Nucleus accumbens (tissue), 56 donors: ENCODE data around the gene BTBD19.
A peak's percentile ranks its signal among the peaks of the same experiment; 100 is the strongest.

ENCODE experiments used
- DNase-seq, 56 donors: peaks; one replicate each; lab custom pipeline; 2025; lab: John Stamatoyannopoulos, UW

The BTBD19 gene

DNA sequence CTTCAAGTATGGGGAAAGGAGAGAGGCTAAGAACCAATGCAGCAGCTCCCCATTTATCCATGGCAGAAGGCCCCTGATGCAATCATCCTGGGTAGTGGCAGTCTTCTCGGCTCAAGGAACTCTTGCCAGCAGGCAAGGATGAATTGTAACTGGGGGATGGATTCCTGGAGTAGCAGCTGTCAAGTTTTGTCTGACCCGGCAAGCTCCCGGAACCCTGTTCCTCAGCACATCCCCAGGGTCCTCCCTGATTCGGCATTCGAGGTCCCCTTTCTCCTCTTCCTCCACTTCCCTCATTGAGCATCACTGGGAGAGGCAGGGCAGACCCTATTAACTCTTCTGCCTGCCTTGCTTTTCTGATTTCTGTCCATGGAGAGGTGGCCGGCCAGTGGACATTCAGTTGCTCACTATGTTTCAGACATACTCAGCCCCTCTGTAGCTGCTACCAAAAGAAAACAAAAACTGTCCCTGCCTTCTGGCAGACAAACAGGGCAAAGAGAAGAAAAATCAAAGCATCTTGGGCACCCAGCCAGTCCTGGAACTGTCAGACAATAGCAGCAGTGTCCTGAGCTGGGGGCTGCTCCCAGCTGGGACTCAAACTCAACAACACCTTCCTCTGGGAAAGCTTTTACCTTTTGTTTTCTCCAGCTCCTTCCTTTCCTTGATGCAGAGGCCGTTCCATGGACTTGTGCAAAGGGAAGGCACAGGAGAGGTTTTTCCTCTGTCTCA lies 40.3 kb downstream of the BTBD19 start:
- DNase-seq: peak in 37 of 56 donors; percentile 5 to 68 (median 31)

DNA sequence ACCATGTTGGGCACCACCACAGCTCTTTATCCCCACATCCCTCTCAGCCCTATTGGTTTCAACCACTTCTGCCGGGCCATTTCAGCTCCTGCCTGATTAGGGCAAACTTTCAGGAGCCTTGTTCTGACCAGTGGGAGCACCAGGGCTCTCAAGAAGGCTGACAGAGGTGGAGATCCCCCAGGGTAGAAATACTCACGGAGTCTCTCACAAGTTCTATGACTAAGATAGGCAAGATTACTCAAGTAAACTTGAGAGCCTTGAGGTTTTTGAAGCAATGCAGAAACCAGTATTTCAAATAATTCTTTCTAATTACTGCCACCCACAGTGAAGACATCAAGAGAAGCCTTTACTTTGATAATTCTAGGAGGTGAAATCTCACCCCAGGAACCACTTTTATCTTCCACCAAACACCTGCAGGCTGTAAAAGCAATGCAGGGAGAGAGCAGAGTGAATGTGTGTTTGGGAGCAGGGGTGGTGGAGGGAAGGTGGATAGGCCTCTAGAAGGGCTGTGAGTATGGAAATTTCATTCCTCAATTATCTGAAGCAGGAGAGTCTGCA lies 41.3 kb downstream of the BTBD19 start:
- no peak for DNase-seq

DNA sequence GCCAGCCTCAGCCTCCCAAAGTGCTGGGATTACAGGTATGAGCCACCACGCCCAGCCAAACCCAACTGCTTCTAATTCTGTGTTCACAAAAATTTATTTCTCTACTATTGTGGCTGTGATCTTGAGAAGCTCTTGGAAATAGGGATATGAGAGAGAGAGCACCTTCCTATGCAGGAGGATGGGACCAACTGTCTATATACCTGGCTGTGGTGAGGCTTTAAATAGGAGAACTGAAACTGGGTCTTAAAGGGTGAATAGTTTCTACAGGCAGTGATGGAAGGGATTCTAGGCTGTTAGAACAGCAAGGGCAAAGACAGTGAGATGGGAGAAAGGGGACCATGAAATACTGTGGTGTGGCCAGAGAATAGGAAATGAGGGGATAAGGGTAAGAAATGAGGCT lies 43.0 kb downstream of the BTBD19 start:
- no peak for DNase-seq

DNA sequence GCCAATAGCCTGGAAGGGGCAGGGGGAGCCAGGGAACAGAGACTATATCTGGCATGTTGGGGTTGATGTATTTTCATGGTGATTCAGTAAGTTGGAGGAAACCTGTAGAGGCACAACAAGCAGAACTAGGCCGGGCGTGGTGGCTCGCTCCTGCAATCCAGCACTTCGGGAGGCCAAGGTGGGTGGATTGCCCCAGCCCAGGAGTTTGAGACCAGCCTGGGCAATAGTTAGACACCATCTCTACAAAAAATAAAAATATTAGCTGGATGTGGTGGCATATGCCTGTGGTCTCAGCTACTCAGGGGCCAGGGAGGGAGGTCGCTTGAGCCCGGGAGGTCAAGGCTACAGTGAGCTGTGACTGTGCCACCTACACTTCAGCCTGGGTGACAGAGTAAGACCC lies 44.9 kb downstream of the BTBD19 start:
- DNase-seq: no peak

- no peak for DNase-seq
Observed at GRCh38 chr1:44854970-44855369, 46.6 kb downstream of the BTBD19 start.

GRCh38 chr1:44855742-44856141 lies 47.4 kb downstream of the BTBD19 start:
- no peak for DNase-seq

- DNase-seq: no peak
Observed at GRCh38 chr1:44857446-44857845, 49.1 kb downstream of the BTBD19 start.

GRCh38 chr1:44860331-44860730 lies 52.0 kb downstream of the BTBD19 start:
- DNase-seq: no peak

DNA sequence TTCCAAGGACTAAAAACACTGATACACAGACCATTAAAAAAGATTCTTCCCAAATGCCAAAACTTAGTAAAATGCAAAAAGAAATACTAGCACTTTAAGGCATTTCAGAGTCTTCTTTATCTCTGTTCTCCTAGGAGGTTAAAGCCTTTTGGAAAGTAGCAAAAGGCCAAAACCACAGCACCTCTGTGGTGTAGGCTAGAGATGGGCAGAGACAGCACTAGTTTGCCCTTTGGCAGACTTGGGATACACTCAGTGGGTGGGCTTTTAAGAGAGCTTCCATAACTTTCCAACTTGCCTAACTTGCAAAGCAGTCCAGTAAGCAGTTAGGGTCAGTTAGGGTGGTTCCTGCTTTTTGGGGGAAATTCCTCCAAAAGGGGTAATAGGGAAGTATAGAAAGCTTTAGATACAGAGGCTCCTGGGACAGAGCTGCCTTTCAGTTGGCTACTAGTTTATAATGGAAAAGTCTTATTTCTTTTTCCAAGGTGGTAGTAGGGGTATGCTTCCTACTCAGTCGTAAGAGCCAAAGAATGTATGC lies 52.6 kb downstream of the BTBD19 start:
- DNase-seq: no peak

- DNase-seq: no peak
Observed at GRCh38 chr1:44862829-44863401, 54.6 kb downstream of the BTBD19 start.
